Measurements from ENCODE around the gene CDHR4.

CDHR4 gene

DNA sequence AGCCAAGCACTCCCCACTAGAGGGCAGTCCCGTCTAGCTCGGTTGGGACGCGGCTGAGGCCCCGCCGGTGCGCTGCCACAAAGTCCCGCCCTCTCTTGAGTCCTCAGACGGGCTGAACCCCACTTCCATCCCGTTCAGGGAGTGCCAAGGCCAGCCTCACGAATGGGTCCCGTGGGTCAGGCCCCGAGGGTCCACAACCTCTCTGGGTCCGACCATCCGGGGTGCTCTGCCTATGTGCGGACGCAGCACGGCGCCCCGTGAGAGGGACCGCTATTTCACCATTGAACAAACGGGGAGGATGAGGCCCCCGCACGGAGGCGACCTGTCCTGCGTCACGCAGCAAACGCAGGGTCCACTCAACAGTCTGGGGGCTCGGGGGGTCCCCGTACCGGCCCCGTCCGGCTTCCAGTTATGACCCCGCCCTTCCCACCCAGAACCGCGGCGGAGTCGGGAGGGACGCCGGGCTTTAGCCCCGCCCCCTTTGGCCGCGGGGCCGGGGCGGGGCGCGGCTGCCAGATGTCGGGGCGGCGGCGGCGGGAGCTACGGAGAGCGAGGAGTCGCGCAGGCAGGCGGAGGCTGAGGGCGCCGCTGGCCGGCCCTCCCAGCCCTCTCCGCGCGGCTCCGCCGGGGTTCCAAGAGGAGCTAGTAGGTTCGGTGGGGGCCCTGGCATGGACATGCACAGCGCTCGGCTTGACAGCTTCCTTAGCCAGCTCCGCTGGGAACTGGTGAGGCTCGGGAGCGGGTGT lies 3.2 kb upstream of the CDHR4 start, which contains the start of gene INKA1:
Gene INKA1, plus strand, starts transcription at position 543 of the 746 bp plus-strand sequence. Its CDS starts 132 bp downstream, at position 675.
- DNase-seq (ENCODE audit: low spot score) = peak; percentile 89
- peak within 1 kb of the TSS; percentile 89 to 98 for H3K27ac ChIP-seq
- peak; percentile 90 for TF ChIP-seq CTCF (IDR thresholded peaks at IDR 0.05)
- peak within 1 kb of the TSS; percentile 93 for H3K4me3 ChIP-seq

DNA sequence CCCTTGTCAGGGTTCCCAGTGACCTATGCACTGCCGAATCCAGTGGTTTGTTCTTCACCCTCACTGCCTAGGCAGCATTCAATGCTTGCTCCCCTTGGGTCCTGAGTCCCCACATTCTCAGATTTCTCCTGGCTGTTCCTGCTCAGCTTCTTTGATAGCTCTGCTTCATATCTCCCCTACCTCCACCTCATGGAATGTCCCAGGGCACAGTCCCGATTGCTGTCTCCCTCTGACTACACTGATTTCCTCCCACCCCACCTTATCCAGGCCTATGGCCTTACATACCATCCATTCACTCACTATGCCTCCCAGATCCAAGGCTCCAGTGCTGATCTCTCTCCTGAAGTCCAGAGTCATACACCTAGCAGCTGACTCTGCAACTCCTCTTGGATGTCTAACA lies 1.5 kb upstream of the CDHR4 start:
- Histone ChIP-seq H3K27ac (no peak overlapping the region), H3K4me3 (no peak overlapping the region)
- no peak for DNase-seq (ENCODE audit: low spot score)
- no peak for TF ChIP-seq CTCF (IDR thresholded peaks at IDR 0.05)

DNA sequence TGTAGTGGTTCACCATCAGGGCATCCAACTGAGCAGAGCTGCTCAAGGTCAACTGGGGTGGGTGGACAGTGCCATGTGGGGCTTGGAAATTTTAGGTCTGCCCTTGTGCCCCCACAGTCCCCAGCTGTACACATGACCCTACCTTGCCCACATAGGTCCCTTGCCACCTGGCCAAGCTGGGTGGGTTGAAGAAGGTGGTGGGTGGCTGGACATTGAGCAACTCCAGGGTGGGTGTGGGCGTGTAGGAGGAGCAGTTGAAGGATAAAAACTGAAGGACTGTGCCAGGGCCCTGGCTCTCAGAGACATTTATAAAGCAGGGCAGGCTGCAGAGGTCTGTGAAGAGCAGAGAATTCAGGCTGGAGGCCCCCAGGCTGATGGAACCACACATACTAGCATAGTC lies 568 bp downstream of the CDHR4 start:
- Histone ChIP-seq H3K4me3 (no peak overlapping the region), H3K27ac (peak overlapping the region in 1 of 2 donors; percentile 83)
- TF ChIP-seq CTCF (IDR thresholded peaks at IDR 0.05) = no peak
- DNase-seq (ENCODE audit: low spot score) = no peak

- H3K27ac ChIP-seq = no peak overlapping the region
- DNase-seq (ENCODE audit: low spot score) = no peak
- TF ChIP-seq CTCF (IDR thresholded peaks at IDR 0.05) = no peak
- H3K4me3 ChIP-seq = no peak overlapping the region
Observed at GRCh38 chr3:49794926-49795905, 4.5 kb downstream of the CDHR4 start.

DNA sequence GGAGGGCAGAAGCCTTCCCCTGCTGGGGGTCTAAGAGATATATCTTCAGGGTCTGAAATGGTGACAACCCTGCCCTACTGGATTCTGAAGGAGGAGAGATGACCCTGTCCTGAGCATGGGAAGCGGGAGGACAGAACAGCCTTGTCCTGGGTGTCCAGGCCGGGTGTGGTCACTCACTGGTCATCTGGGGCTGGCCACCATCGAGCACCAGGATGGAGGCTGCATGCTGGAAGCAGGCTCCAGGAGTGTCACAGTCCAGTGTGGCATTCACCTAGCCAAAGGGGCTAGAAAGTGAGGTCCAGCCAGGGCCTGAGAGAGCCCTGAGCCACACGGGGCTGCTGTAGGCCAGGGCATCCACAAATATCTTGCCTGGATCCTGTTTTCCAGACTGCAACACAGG lies 5.2 kb downstream of the CDHR4 start:
- no peak overlapping the region for H3K4me3 ChIP-seq
- no peak for TF ChIP-seq CTCF (IDR thresholded peaks at IDR 0.05)
- no peak for DNase-seq (ENCODE audit: low spot score)
- H3K27ac ChIP-seq = no peak overlapping the region

DNA sequence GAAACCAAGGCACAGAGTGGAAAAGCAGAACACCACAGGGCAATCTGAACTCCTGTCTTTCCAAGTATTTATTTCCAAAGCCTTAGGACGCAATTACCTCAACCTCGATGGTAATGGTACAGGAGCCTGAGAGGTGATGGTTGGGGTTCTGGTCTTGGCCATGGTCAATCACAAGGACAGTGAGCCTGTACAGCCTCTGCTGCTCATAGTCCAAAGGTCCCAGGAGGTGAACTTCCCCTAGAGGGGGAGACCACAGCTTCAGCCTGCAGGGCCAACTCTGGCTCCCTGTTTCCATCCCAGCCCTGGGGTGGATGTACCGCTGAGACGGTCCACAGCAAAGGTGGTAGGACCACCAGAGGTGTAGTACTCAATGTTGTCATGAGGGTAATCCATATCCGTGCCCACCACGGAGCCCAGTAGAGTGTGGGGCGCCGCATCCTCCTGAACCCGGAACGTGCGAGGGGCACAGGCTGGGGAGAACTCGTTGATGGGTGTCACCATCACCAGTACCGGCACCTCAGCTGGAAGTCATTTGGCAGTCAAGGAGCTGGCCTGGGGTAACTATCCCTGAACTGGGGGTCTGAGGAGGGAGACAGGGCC lies 6.1 kb downstream of the CDHR4 start:
- DNase-seq (ENCODE audit: low spot score) = no peak
- Histone ChIP-seq H3K27ac (no peak overlapping the region), H3K4me3 (no peak overlapping the region)
- TF ChIP-seq CTCF (IDR thresholded peaks at IDR 0.05) = no peak
